Bronchial epithelial cell (primary cell): ENCODE measurements around the gene MFAP1. TPM values are rescaled to one million over a fixed set of nuclear protein-coding genes. Genes with fewer than 3 reads are reported as not detected.

Experiments used
- DNase-seq: peaks from one replicate; pipeline ENCODE4 v3.0.0-alpha.2; 2010; ENCODE audit warnings: low read depth
- FAIRE-seq: peaks from 2 replicates; lab custom pipeline; 2011; peaks lifted over from hg19 to GRCh38; lab: Jason Lieb, UNC
- H3K27me3 ChIP-seq: 2 replicates; pipeline ENCODE4 v1.5.1; 2011; ENCODE audit warnings: low read length; ENCODE audit not compliant: control insufficient read depth, insufficient read depth
- H3K36me3 ChIP-seq: 2 replicates; pipeline ENCODE4 v1.5.1; 2011; ENCODE audit warnings: low read length; ENCODE audit not compliant: control insufficient read depth, insufficient read depth
- H3K4me3 ChIP-seq: 2 replicates; pipeline ENCODE4 v1.5.1; 2011; ENCODE audit warnings: mild to moderate bottlenecking, low read depth, low read length, control low read depth
- total RNA-seq: library from RNA; depleted of rRNA; stranded (reverse); fragments of >200 nt; gene quantifications from 2 replicates; pipeline ENCODE4 v1.2.1, GENCODE V29; 2014
- TF ChIP-seq, protein P1 (sequence below): IDR thresholded peaks from 2 replicates; pipeline ENCODE4 v1.5.1; 2011; ENCODE audit warnings: mild to moderate bottlenecking, moderate library complexity, low read length, control low read depth, inconsistent platforms; ENCODE audit not compliant: insufficient read depth, severe bottlenecking

Gene MFAP1
- total RNA-seq, 1 donor from 2014 or later = 20.8 TPM

GRCh38 chr15:43800286-43801141 is 24.0 kb downstream of the MFAP1 start, which contains the start of gene HYPK:
Gene HYPK, plus strand, starts transcription at chr15:43800599. Its CDS starts 24 bp downstream, at chr15:43800623.
- H3K27me3 ChIP-seq = no peaks in the 10 kb centered on the region
- TF ChIP-seq, protein P1, sequence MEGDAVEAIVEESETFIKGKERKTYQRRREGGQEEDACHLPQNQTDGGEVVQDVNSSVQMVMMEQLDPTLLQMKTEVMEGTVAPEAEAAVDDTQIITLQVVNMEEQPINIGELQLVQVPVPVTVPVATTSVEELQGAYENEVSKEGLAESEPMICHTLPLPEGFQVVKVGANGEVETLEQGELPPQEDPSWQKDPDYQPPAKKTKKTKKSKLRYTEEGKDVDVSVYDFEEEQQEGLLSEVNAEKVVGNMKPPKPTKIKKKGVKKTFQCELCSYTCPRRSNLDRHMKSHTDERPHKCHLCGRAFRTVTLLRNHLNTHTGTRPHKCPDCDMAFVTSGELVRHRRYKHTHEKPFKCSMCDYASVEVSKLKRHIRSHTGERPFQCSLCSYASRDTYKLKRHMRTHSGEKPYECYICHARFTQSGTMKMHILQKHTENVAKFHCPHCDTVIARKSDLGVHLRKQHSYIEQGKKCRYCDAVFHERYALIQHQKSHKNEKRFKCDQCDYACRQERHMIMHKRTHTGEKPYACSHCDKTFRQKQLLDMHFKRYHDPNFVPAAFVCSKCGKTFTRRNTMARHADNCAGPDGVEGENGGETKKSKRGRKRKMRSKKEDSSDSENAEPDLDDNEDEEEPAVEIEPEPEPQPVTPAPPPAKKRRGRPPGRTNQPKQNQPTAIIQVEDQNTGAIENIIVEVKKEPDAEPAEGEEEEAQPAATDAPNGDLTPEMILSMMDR = no peak
- peaks cover 13% of the 10 kb centered on the region for H3K36me3 ChIP-seq
- DNase-seq = peak; percentile 82
- peak within 1 kb of the TSS; percentile 77 for H3K4me3 ChIP-seq
- no peak for FAIRE-seq

DNA sequence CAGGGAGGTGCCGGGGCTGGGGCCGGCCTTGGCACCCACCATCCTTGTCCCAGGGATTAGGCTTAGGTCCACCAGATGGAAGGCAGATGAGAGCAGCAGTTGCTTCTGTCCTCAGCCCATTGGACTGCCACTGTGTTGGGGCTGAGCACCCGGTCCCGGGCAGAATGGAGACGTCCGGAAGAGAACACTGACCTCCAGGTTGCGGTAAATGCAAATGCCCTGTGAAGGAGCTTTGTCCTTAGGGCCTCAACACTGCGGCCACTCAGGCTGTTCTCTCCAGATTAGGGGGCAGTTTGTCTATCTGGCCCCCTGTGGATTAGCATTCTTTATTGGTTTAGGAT is 24.6 kb downstream of the MFAP1 start, which contains the start of gene SERINC4:
Gene SERINC4 (minus strand): TSS at position 276 of the 341 bp plus-strand sequence. CDS start 234 bp downstream, at position 42.
- TF ChIP-seq, protein P1 = no peak
- peaks cover 18% of the 10 kb centered on the region for H3K36me3 ChIP-seq
- FAIRE-seq = no peak
- H3K4me3 ChIP-seq = peak within 1 kb of the TSS; percentile 77
- no peaks in the 10 kb centered on the region for H3K27me3 ChIP-seq
- no peak for DNase-seq

DNA sequence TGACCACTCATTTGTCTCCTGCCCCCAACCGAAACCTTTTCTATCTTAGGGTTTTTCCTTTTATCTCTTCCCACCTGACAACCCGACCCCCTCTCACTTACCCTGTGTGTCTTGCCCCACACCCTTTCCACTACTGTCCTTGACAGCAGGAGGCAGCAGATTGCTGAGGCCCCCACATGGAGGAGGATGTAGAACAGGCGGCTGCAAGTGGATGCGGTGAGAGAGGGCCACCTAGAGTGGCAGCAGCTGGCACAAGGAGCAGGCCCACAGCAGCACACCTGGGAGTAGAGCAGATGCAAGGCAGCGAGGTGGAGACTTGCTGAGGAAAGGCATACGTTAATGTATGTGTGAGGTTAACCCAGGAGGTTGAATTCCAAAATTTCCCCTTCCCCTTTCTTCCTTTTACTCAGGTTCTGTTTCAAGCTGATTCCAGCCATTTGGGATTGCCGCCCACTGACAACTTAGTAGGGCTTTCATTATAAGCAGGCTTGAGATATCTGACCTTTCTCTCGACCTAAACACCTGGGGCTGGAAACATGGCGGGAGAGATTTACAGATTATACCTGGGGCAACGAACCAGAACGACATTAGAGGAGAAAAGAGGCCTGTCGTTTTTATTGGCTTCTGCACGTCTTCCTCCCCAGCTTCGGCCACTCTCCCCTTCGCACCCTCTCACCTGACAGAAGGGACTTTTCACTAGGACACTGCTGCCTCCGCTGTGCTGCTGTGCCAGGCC is 25.1 kb downstream of the MFAP1 start:
- DNase-seq (no peak), FAIRE-seq (no peak)
- H3K4me3 ChIP-seq = no peak overlapping the region
- TF ChIP-seq, protein P1 = no peak
- H3K36me3 ChIP-seq = peaks cover 21% of the 10 kb centered on the region
- H3K27me3 ChIP-seq = no peaks in the 10 kb centered on the region

DNA sequence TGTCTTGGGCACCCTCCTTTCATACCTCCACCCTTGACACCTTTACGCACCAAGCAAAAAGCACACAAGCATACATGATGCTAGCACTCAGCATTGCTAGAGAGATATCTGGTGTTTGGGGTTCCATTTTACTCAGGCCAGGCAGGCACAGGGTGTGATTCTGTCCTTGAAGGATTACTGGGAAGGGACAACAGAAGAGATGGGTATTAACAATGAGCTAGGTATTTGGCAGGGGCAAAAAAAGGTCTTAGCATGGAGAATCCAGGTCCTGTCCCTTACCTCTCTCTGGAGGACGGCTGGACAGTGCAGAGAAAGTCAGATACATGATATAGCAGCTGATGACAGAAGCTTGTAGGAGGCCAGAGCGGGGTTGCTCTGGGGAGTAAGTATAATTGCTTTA is 27.9 kb downstream of the MFAP1 start:
- Histone ChIP-seq H3K36me3 (peaks cover 28% of the 10 kb centered on the region), H3K4me3 (no peak overlapping the region), H3K27me3 (no peaks in the 10 kb centered on the region)
- no peak for FAIRE-seq
- no peak for DNase-seq
- TF ChIP-seq, protein P1 = no peak

GRCh38 chr15:43795997-43796396 is 28.5 kb downstream of the MFAP1 start:
- FAIRE-seq (no peak), DNase-seq (no peak)
- TF ChIP-seq, protein P1 = no peak
- Histone ChIP-seq H3K4me3 (no peak overlapping the region), H3K36me3 (peaks cover 28% of the 10 kb centered on the region), H3K27me3 (no peaks in the 10 kb centered on the region)
